NCI-H748 (cell line): ENCODE measurements around the gene INF2.
"Not testable (repeated sequence)": the region's sequence is repeated elsewhere in the genome, so short reads cannot be mapped to it uniquely, and the experiment has no call there.

Experiments used
- DNase-seq: peaks from one replicate; lab custom pipeline; 2025; ENCODE audit not compliant: unreplicated experiment; lab: John Stamatoyannopoulos, UW

INF2 gene

GRCh38 chr14:104718147-104718546 lies 28.7 kb downstream of the INF2 start:
- DNase-seq, result no peak

DNA sequence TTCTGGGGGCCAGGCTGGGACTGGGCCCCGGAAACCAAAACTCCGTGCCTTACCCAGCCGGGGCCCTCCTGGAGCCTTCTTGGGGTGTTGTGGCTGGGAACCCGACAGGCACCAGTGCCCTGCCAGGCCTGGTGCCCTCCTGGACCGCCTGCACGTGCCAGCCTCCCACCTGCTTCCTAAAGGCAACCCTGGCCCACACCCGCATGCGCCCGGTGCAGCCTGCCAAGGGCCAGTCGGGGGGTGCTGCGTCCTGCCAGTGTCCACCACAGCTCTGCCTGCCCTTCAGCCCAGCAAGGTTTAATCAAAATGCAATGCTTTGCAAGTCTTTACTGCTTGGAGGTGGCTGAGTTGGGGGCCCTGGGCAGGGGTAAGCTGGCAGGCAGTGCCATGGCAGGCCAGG lies 29.5 kb downstream of the INF2 start:
- no peak for DNase-seq

DNA sequence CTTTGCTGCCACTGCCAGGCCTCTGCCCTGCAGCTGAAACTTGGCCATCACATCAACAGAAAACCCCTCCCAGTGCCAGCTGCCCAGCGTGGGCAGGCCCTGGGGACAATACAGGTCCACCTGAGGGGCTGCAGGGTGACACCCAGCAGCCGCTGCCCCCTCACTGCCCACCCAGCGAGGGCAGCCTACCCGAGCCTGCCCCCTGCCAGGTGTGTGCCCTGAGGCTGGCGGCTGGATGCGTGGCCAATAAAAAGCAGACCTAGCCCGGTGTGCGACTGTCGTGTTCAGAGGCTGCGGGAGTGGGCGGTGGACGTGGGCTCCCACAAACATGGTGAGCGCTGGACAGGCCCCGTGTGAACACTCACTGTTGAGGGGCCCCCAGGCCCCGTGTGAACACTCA lies 29.9 kb downstream of the INF2 start:
- no peak for DNase-seq

DNA sequence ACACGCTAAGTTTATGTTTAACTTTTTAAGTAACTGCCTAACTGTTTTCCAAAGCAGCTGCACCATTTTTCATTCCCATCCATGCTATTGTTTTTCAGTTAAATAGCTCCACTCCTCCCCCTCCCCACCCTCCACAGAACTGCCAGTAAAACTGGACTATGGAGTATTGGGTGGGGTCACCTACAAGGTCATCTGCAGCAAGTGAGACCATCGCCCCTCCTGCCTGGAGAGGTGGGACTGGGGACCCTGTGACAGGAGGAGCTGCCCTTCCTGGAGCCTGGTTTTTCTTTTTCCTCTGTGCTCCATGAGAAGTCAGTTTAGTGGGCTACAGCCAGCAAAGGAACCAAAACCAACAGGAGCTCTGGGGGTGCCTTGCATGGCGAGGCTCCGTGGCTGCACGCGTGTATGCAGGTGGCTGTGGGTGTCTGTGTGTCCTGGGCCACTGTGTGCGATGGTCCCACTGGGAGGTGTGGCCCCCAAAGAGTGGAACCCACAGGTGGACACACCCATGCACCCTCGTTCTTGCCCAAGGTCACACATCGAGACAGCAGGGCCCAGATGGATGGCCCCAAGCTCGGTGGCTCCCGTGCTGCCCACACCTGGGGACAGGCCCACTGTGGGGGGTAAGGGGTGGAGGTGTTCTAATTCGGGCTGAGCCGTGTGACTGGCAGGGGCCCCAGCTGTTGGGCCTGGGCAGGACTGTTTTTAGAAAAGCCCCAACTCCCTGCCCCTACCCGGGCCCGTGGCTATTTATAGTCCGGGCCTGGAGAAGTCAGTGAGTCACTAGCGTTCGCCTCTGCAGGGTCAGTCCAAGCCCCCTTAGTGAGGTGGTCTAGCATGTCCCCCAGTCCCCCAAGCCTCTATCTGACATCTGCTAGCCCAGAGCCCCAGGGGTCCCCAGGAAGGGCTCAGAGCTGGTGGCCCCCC lies 32.4 kb downstream of the INF2 start:
- DNase-seq, result no peak

- no peak for DNase-seq
Measured at GRCh38 chr14:104722938-104723650, 33.7 kb downstream of the INF2 start.

DNA sequence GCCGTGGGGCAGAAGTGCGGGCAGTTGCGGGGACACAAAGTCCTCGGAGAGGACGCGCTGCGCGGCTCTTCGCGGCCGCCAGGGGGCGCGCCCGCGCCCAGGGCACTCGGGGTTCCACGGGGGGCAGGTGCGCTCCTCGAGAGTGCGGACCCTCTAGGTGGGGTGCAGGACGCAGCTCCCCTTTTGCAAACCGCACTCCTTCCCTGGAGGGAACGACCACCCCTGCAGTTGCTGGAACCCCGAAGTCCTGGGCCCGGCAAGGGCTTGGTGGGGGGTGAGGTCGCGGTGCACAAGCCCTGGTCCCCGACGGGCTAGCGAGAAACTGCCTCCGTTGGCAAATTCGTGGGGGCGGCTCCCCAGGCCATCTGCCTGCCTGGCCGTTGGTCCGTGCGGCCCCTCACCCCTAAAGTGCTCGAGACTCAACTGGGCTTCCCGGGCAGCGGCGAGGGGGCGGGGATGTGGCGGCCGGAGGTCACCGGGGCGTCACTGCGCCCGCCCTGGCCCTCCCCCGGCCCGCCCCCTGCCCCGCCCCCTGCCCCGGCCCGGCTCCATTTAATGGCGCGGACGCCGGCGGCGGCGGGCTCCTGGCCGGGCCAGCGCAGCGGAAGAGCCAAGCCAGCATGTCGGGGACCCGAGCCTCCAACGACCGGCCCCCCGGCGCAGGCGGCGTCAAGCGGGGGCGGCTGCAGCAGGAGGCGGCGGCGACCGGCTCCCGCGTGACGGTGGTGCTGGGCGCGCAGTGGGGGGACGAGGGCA lies 34.4 kb downstream of the INF2 start, which contains the start of gene ADSS1:
Gene ADSS1, plus strand, starts transcription at position 579 of the 756 bp plus-strand sequence. Its CDS starts 42 bp downstream, at position 621.
- DNase-seq, result peak; percentile 76

DNA sequence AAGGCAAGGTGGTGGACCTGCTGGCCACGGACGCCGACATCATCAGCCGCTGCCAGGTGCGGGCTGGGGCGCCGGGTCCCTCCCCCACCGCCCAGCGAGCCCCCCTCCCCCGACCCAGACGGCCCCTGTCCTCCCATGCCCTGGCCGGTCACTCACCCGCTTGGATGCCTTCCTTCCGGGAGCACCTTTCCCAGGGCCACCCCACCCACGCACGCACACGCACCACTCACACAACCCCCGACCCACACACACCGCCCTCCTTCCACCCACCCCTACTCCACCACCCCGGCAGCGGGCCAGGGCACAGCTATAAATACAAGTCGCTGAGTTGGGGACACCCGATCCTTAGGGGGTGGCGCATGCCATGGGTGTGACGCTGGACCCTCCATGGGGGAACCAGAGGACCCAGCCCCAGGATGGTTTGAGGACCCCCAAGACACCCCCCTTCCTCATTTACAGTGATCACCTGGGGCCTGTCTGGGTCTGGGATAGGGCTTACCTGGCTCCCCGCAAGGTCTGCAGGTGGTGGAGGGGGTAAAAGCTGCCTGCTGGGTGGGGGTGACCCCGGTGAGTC lies 35.1 kb downstream of the INF2 start:
- DNase-seq, result no peak

- DNase-seq, result peak; percentile 38
Measured at GRCh38 chr14:104724981-104725771, 35.8 kb downstream of the INF2 start.

DNA sequence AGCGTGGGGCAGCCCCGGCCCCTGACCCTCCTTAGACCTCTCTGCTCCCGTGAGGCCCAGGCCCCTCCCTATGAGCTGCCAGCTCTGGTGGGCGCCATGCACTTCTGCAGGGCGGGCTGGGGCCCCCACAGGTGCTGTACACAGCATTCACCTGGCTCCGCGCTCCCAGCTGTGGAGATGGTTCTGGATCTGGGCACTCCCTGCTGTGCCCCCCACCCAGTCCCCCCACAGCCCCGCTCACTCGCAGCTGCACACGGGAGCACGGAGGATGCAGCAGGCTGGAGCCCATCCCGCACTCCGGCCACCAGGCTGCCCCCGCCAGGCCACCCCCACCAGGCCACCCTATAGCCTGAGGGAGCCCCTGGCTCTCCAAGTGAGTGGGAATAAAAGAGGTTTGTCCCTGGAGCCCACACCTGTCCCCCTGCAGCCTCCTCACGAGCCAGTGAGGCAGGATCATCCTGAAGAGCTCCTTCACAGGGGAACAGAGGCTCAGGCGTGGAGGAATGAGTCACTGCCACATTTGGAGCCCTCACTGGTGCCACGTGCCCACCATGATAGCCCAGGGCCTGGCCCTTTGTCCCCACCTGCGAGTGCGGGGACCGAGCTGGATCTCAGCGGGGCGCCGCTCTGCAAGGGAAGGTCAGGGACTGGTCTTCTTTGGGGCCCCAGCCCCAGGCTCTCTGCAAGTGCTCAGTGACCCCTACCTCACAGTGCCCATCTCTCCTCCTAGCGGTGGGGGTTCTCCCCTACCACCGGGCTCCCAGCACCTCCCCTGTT lies 36.5 kb downstream of the INF2 start:
- no peak for DNase-seq

GRCh38 chr14:104726600-104727451 lies 37.4 kb downstream of the INF2 start:
- no peak for DNase-seq

GRCh38 chr14:104728631-104729030 lies 39.2 kb downstream of the INF2 start:
- no peak for DNase-seq

DNA sequence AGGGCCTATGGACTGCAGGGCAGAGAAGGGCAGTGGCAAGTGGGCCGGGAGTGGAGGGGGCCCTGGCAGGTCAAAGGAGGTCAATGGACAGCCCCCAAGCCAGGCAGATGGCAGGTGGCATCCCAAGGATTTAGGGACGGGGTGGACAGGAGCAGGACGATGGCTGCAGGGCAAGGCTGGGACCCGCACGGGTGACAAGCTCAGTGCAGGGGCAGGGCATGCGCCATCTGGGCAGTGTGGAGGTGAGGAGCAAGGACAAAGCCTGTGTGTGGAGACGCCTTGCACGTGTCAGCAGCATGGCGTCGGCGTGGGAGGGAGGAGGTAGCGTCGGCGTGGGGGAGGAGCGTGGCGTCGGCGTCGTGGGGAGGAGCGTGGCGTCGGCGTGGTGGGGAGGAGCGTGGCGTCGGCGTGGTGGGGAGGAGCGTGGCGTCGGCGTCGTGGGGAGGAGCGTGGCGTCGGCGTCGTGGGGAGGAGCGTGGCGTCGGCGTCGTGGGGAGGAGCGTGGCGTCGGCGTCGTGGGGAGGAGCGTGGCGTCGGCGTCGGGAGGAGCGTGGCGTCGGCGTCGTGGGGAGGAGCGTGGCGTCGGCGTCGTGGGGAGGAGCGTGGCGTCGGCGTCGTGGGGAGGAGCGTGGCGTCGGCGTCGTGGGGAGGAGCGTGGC lies 39.9 kb downstream of the INF2 start:
- DNase-seq, result not testable (repeated sequence)

DNA sequence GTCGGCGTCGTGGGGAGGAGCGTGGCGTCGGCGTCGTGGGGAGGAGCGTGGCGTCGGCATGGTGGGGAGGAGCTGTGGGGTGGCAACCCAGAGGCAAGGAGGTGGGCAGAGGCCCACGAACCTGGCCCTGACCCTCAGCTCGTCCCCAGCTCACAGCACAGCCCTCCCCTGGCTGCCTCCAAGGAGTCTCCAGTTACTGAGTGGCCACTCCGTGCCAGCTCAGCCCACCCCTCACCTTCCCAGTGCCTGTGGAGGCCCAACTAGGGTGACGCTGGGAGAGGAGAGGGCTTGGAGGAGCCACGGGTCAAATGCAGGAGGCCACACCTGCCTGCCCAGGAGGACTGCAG lies 40.4 kb downstream of the INF2 start:
- DNase-seq, result no peak

DNA sequence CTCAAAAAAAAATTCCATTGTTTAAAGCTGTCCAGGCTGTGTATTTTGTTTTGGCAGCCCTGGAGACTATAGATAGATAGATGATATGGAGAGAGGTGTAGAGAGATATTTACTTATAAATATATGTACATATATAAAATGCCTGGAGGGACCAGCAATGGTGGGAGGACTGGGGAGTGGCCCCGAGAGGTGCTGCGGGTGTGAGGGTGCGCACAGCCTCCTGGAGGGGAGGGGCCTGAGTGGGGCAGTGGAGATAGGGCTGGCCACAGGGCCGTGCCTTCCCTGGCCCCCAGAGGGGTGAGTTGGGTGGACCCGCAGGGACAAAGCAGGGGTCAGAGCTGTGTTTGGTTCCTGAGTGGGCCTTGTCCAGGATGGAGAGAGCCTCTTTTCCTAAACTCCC lies 41.1 kb downstream of the INF2 start:
- no peak for DNase-seq

GRCh38 chr14:104731320-104732294 lies 42.2 kb downstream of the INF2 start:
- DNase-seq, result peak; percentile 51

GRCh38 chr14:104732355-104732804 lies 43.0 kb downstream of the INF2 start:
- no peak for DNase-seq
